T follicular helper cell (primary cell): ENCODE results near the gene MICALL2.

Experiments
- DNase-seq: peaks from one replicate; pipeline ENCODE4 v3.0.0-alpha.2; 2020; ENCODE audit warnings: low read depth

Gene MICALL2

DNA sequence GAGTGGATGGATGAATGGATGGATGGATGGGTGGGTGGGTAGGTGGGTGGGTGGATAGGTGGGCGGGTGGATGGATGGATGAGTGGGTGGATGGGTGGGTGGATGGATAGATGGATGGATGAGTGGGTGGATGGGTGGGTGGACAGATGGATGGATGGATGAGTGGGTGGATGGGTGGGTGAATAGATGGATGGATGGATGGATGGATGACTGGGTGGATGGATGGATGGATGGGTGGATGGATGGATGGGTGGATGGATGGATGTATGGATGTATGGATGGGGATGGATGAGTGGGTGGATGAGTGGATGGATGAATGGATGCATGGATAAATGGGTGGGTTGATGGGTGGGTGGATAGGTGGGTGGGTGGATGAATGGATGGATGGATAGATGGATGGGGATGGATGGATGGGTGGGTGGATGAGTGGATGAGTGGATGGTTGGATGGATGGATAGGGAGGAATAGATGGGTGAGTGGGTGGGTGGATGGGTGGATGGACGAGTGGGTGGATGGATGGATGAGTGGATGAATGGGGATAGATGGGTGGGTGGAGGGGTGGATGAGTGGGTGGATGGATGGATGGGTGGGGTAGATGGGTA is 43.8 kb downstream of the MICALL2 start:
- DNase-seq: no peak

DNA sequence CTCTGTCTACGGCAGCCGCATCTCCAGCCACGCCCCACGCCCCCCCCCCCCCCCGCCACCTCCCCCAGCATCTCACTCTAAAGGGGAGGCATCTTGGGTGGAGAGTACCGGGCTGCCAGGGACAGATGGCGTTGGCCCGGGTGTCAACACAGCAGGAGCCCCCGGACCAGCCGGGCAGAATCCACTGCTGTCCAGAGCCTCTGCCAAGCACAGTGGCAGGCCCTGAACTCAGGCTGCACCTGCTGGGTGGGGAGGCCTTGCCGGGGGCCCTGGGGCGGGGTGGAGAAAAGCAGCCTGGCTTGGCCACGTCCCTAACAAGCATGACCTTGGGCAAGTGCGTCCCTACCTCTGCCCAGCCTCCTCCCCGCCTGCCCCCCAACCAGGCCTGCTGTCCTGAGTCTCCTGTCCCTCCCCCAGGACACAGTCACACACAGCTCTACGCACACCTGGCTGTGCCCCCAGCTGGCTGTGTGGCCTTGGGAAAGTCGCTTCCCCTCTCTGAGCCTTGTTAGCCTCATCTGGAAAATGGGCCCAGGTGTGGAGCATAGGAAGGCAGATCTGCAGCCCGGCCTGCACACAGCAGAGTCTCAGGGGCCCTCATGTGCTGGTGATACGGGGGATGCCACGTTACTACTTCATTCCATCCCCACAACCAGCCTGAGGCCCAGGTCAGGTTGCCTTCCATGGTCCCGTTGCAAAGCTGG is 45.2 kb downstream of the MICALL2 start:
- no peak for DNase-seq

DNA sequence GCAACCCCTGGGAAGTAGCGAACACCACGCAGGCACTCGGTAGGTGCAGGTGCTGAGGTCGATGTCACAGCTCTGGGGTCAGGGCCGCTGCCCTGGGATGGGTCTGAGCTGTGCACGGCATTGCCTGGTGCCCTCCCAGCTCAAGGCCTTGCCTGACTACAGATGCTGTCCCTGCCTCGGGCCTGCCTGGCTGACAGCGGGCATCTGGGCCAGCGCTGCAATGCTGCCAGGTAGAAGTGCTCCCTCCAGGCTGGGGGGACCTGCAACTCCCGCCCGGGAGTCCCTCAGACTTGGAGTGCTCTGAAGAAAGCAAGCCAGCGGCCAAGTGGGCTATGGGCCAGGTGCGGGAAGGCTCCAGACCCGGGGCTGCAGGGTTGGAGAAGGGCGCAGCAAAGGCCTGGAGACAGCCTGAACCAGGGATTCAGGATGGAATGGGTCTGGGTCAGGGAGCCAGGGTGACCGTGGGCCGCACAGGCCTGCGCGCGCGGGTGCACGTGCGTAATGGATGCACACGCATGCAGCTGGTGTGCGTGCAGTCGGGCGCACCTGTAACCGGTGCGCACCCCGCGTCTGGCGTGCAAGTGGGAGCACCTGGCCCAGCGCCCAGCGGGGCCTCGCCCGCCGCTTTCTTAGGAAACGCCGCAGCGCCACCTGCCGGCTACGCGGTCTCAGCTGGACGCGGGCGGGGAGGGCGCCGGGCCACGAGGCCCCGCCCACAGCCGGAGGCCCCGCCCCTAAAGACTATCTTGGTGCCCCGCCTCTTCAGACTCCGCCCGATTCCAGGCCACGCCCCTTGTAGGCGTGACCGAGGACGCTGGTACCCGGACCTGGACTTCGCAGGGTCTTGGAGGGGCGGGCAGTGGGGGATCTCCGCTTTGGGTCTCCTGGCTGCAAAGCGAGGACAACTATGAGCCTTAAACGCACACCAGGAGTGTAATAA is 46.7 kb downstream of the MICALL2 start:
- peak; percentile 84 for DNase-seq

DNA sequence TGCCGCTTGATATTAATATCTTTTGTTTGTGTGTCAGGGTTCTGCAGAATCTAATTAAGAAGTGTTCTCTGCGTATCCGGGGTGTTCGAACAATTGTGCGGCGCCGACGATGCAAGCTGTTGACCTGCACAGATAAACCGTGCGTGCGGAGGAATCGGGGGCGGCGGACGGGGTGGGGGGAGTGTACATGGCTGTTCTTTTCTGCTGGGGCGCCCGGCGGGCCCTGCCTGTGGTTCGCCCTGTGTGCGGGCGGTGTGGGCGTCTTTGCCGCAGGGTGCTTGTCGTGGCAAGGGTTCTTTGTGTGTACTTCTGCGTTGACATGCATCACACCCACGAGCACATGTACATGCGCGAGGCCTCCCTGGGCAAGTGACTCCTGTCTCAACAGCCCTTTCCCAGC is 47.9 kb downstream of the MICALL2 start:
- DNase-seq: no peak

DNA sequence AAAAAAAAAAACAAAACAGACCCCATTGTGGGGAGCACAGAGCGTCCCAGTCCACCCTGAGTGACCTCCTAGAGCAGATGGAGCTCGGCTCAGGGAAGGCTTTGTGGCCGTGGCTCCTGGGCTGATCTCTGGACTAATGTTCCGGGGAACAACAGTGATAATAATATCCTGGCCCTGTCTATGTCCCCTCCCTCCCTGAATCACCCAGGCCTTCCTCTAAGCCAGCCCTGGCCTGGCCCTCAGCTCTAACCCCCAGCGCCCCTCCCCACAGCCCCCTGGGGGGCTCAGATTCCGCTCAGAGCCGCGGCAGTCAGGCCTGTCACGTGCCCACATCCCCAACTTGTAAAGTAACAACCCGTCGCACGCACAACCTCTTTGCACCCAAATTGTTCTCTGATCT is 48.3 kb downstream of the MICALL2 start:
- no peak for DNase-seq

DNA sequence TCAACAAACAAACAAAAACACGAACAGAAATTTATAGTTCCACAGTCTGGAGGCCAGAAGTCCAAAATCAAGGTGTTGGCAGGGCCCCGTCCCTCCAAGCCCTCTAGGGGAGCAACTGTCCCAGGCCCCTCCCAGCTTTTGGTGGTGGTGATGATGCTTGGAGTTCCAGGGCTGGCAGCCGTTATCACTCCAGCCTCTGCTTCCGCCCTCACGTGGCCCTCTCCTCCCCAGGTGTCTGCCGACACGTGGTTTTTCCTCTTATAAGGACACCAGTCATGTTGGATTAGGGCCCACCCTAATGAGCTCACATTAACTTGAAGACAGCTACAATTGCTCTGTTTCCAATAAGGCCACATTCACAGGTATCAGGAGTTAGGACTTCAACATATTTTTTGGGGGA is 49.7 kb downstream of the MICALL2 start:
- DNase-seq: no peak

DNA sequence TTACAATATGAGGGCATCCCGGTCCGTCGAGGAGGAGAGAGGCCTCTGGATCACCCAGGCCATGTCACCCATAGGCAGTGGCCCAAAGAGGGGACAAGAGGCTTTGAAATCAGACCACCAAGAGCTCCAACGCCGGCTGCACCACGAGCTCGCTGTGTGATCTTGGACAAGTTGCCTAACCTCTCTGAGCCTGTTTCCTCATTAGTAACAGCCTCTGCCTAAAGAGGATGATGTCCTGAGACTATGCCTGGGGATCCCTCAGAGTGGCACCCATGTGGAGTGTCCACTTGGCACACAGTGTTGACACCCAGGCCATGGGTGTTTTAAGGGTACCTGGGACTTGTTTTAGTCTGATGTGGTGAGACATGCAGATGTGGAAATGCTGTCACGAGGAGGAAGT is 50.8 kb downstream of the MICALL2 start:
- no peak for DNase-seq

DNA sequence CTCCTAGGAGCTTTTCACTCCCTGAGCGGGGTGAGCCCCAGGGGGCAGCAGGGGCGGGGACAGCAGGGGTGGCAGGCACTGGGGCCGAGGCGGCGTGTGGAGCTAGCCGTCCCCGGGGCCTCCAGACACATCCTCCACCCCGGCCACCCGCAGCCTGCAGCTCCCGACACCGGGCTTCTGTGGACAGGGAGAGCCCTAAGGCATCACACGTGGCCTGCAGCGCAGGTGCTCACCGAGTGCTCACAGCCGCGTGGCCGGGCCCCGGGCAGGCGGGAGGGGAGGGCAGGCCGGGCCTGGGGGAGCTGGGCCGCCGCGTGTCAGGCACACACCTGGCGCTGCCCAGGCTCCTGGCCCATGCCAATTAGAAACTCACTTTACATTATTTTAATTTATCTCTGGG is 51.4 kb downstream of the MICALL2 start:
- DNase-seq: no peak

DNA sequence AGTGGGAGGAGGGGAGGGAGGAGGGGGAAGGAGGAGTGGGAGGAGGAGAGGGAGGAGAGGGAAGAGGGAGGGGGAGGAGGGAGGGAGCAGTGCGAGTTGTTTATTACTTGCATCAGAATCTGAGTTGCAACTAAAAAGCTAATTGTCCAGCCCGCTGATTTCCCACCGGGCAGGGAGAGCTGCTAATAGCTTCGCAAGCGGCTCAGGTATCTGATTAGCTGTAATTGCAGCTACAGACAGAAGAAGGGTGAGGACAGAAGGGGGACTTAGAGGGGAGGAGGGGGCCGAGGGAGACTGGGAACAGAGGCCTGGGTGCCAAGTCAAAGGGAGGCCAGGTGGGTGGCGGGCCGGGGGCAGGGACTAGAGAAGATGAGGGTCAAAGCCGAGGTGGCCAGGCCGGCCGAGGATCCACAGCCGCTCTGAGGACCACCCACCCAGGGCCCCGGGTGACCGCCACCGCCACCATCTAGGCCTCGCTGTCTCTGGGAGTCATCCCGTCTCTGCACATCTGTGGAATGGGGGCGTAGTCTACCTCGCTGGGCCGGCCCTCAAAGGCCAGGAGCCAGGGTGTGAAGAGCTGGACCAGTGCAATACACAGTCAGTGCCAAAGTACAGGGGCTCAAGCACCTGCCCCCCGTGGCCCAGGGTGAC is 54.2 kb downstream of the MICALL2 start:
- no peak for DNase-seq

DNA sequence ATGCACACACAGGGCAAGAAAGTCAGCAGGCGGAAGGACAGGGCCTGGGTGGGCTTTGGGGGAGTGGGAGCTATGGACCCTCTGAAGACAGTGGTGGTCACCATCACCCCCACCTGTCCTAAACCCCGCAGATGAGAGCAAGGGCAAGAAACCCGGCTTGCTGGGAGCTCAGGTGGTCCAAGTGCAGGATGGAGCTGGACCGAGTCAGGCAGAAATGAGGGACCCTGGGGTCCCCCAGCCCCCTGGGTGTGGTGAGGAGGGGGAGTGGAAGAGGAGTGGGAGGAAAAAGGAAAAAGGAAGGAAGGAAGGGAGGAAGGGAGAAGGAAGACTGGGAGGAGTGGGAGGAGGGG is 54.8 kb downstream of the MICALL2 start:
- no peak for DNase-seq

DNA sequence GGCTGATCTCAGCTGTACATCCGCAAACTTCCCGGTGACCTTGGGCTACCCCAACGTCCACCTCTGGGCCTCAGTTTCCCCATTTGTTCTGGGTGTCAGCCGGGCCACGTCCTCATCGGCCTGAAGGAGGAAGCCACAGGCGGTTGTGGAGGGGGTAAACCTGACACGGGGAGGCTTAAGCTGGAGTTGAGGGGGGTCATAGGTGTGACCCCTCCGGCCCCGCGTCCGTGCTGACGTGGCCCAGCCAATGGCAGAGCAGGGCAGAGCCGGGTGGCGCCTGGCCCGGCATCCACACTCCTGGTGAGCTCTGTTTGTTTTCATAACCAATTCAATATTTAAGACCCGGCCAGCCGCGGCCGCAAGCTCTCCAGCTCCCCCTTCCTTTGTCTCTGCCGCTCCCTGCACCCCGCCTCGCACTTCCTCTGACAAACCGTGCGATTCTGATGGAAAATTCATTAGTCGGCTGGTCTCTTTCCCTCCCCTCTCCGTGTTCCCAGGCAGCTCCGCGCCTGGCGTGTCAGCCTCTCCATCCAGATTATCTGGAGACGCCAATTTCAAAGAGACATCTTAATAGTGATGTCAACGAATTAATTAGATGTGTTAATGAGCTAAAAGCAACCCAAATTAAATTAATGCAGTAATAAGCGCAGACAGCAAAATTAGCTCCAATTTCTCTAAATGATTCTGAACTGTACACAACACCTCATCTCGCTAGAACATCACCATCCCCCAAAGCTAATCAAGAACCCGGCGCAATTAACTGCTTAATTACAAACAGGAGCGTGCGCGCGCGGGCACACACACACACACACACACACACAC is 55.4 kb downstream of the MICALL2 start:
- no peak for DNase-seq

DNA sequence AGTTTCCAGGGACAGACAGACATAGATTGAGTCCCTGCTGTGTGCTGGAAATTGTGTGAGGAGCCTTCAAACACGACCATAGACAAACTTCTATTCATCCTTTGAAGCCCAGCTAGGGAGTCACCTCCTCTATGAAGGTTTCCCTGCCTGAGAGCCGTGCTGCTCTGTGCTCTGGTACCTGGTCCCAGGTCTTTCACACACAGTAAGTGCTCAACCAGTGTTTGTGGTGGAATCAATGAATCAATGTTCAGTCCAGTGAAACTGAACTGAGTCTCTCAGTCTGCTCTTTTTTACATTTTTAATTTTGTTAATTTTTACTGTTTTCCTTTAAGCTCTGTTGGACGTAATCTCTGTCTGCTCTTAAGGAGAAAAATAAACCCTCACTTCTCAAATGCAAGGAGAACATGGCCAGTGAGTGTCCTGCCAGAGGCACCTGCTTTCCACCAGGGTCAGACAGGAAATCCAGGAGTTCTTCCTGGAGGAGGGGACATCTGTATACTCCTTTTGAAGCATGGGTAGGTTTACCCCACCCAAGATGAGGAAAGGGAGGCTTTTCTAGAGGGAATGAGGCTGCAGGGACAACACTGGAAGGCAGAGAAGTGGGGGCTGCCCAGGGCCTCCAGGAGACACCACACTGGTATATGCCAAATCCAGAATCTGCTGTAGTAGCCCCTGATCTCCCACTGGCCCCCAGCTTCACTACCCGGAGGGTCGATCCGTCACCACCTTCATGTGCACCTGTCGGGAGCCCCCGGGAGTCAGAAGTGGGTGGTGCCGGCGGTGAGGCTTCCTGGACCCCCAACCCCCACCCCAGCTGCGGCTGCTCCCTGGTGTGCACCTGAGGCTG is 56.3 kb downstream of the MICALL2 start:
- no peak for DNase-seq

DNA sequence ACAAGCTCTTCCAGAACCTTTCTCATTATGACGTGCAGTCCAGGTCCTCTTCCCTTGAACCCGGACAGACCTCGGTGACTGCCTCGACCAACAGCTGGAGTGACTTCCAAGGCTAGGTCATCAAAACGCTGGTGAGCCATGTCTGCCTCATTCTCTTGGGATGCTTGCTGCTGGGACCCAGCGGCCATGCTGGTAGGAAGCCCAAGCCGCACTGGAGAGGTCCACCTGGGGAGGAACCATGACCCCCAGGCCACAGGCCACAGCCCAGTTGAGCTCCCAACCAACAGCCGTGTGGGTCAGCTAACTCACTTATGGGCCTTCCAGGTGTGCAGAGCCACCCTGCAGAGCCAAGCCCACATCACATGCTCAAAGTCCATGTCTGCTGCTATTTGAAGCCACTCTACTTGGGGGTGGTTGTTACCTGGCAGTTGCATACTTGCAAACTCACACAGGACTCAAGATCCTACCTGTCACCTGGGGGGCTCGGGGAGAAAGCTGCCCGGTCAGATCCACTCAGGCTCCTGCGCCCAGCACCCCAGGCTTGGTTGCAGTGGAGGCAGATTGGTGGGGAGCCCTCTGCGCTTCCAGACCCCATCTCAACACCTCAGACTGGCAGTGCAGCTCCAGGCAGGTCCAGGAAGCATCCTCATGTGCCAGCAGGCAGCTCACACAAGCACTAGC is 57.0 kb downstream of the MICALL2 start:
- no peak for DNase-seq

DNA sequence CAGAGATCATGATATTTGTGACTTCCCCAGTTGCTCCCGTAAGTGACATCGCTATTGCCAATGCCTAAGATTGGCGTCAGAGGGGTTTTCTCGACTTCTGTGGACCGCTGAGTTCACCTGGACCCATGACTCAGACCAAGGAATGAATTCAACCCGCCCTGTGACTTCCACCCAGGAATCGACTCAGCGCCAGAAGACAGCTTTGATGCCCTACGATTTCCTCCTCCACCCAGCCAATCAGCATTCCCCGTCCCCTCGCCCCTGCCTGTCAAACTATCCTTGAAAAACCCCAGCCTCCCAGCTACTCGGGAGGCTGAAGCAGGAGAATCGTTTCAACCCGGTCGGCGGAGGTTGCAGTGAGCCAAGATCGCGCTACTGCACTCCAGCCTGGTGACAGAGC is 58.3 kb downstream of the MICALL2 start:
- DNase-seq: no peak

DNA sequence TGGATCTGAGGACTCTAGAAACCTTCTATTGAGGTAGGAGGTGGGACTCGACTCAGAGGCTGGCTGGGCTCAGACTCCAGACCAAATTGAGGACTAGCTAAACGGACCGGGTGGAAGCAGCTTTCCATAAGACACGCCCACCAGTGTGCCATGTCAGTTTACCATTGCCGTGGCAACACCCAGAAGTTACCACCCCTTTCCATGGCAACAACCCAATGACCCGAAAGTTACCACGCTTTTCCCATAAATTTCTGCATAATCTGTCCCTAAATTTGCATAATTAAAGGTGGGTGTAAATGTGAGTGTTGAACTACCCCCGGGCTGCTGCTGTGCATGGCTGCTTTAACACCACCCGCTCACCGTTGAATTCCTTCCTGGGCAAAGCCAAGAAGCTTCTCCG is 58.9 kb downstream of the MICALL2 start:
- no peak for DNase-seq

DNA sequence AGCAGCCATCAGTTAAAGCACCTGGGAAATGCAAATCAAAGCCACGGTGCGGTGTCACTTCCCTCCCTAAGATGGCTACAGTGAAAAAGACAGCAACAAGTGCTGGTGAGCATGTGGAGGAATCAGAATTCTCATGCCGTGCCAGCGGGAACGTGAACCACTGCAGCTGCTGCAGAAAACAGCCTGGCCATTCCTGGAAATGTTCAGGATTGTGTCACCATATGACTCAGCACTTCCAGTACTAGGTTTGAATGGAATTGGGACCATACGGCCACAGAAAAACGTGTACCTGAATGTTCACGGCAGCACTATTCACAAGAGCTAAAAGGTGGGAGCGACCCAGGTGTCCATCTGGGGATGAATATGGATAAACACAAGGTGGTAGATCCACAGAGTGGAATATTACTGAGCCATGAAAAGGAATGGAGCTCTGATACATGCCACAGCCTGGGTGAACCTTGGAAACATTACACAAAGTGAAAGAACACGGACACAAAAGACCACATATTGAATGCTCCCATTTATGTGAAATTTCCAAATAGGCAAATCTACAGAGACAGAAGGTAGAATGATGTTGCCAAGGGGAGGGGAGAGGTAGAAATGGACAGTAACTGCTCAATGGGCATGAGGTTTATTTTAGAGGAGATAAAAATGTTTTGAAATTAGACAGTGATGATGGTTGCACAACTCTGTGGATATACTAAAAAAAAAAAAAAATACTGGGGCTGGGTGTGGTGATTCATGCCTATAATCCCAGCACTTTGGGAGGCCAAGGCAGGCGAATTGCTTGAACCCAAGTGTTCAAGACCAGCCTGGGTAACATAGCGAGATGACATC is 61.6 kb downstream of the MICALL2 start:
- DNase-seq: no peak

DNA sequence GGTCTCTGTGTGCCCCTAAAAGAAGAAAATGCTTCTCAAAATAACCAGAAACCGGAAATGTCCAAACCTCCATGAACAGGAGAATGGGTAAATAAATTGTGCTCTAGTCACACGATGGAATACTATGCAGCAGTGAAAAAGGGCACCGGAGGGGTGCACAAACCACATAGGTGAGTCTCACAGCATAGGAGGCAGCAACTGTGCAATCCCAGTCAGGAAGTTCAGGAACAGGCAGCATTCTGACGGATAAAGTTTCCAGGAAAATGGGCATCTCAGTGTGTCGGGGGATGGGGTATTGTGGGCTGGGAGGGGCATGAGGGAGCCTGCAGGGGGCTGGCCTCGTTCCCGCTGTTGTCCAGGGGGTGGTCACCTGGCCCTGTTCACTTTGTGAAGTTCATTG is 63.1 kb downstream of the MICALL2 start:
- no peak for DNase-seq

DNA sequence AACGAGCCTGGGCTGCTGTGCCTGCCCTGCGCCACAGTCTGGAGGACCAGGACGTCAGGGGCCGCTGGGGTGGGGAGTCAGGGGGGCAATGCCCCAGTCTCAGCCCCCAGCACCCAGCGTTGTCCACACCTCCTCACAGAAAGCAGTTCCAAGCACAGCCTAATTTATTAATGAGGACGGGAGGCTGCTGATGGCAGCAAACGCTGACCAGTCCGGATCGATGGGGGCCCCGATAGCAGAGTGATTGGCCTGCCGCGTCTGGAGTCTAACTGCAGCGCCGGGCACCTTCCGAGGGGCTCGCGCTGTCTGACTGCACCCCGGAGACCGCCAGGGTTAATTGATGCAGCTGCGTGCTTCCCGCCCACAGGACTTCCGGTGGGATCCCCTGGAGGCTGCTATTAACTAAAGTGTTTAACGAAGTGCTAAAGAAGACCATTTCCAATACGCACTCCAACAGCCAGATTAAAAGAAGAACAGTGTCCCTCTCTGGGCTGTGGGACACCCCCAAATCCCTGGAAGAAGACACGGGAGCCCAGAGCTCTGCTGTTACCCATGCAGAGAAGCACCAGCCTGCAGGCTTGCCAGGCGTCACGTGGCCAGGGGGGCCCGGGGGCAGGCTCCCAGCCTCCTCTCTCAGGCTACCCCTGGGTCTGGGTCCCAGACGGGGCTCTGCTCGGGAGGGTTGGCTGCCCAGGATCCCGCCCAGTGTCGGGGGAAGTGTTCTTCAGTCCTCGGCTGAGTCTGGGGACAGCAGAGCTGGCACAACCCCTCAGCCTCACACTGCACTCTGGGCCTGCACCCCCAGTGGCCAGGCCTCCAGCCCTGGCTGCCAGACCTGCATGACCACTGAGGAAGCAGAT is 63.8 kb downstream of the MICALL2 start:
- DNase-seq: no peak
